Transverse colon (tissue), 4 donors: ENCODE measurements around the gene TMEM72. TPM values are rescaled to one million over a fixed set of nuclear protein-coding genes. Genes with fewer than 3 reads are reported as not detected.
A peak's percentile ranks its signal among the peaks of the same experiment; 100 is the strongest.

ENCODE experiments used
- DNase-seq: peaks from one replicate; pipeline ENCODE4 v3.0.0-alpha.2; 2019
- H3K27ac ChIP-seq, 4 donors: fragments of 200-600 bp; sonication (generic); 2 replicates each; pipeline ENCODE4 v1.5.1; 2016 to 2018; ENCODE audit warnings: inconsistent platforms in 4 of 4
- H3K27me3 ChIP-seq: fragments of 200-600 bp; sonication (generic); 2 replicates; pipeline ENCODE4 v1.5.1; 2017; ENCODE audit warnings: inconsistent platforms
- H3K36me3 ChIP-seq, 4 donors: fragments of 200-600 bp; sonication (generic); 2 replicates each; pipeline ENCODE4 v1.5.1; 2017 to 2019; ENCODE audit warnings: inconsistent platforms in 4 of 4
- H3K4me1 ChIP-seq, 4 donors: fragments of 200-600 bp; sonication (generic); 2 replicates each; pipeline ENCODE4 v1.5.1; 2017 to 2020; ENCODE audit warnings: inconsistent platforms in 4 of 4
- H3K4me3 ChIP-seq, 4 donors: fragments of 200-600 bp; sonication (generic); 1 replicate in 1 of 4; 2 replicates in 3 of 4; pipeline versions ENCODE4 v1.5.1 to v1.6.1; 2017 to 2019; ENCODE audit warnings: inconsistent platforms in 4 of 4
- H3K9me3 ChIP-seq, 2 donors: fragments of 200-600 bp; sonication (generic); 2 replicates each; pipeline ENCODE4 v1.5.1; 2017 to 2019; ENCODE audit warnings: inconsistent platforms in 2 of 2
- CTCF ChIP-seq, 5 experiments: fragments of 200-600 bp in 3 of 5; fragments of 450-650 bp in 2 of 5; sonication (generic) in 3 of 5; IDR thresholded peaks; 1 replicate in 2 of 5; 2 replicates in 3 of 5; pipeline ENCODE4 v1.5.1; 2016 to 2017; ENCODE audit warnings: antibody characterized with exemption in 5 of 5, inconsistent platforms in 3 of 5, mild to moderate bottlenecking in 2 of 5, moderate library complexity in 1 of 5
- EP300 ChIP-seq: sonication (generic); formaldehyde crosslinking; IDR thresholded peaks from one replicate; pipeline ENCODE4 v1.6.1; 2017; ENCODE audit warnings: antibody characterized with exemption, low read depth
- POLR2A ChIP-seq: fragments of 450-650 bp; IDR thresholded peaks from one replicate; pipeline ENCODE4 v1.6.1; 2016; ENCODE audit warnings: antibody characterized with exemption, mild to moderate bottlenecking, moderate library complexity
- POLR2AphosphoS5 ChIP-seq, 3 donors: sonication (generic); formaldehyde crosslinking; IDR thresholded peaks; one replicate each; pipeline ENCODE4 v1.6.1; 2016; ENCODE audit warnings: antibody characterized with exemption in 3 of 3
- whole genome bisulfite sequencing, 2 donors: methylation state at CpG; one replicate each; pipeline ENCODE4 v1.1.5; 2018; ENCODE audit warnings: low coverage in 1 of 2; 5-methylcytosine and 5-hydroxymethylcytosine counted together
- in situ Hi-C, 4 donors: fragments of 200-750 bp; cut with MboI; loops; one replicate each; pipeline versions ENCODE4 v1.15.0 to v1.15.1; 2017; ENCODE audit warnings: low sequenced_read_pairs in 3 of 4, low pct_ligation_motif_present in 1 of 4, low pct_unique_long_range_greater_than_20kb in 1 of 4
- intact Hi-C: fragments of 100-400 bp; cut with DNase I; formaldehyde crosslinking; loops from one replicate; pipeline ENCODE4 v1.15.1; 2023; ENCODE audit warnings: low total_unique reads
- total RNA-seq, 4 donors: library from RNA; depleted of rRNA; stranded (reverse); fragments of >200 nt; gene quantifications; one replicate each; pipeline ENCODE4 v1.1.0, GENCODE V29; 2016

TMEM72 gene
- total RNA-seq, 4 donors from 2014 or later, result 9.5 to 49.4 (median 16.5) TPM

DNA sequence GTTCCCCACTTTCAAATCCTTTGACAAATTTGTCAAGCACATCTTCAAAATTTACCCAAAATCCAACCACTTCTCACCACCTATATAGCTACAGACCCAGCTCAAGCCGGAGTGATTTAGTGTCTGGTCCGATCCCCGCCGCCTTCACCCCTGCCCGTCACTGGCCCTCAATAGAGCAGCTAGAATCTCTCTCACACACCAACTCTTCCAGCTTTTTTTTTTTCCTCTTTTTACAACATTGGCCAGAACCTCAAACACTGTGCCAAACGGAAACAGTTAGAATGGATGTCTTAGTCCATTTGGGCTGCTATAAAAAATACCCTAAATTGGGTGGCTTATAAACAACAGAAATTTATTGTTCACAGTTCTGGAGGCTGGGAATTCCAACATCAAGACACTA lies 41.1 kb upstream of the TMEM72 start:
- no peak for DNase-seq
- peaks cover 10% of the 10 kb centered on the region for H3K27me3 ChIP-seq
- in situ Hi-C loops, result loop anchor here in 3 of 4 donors (25.0 kb wide), 3 partner anchors 483 to 833 kb away; partner anchors contain the start of gene CXCL12 (in 3 of the 3)
- intact Hi-C loops, result no loop called here
- 76 to 85% methylated on average over 6 of the region's 6 CpGs for WGBS, 2 donors
- peaks cover 0 to 7% (median 3%) of the 10 kb centered on the region in 4 donors for H3K4me1 ChIP-seq
- no peaks in the 10 kb centered on the region for H3K36me3 ChIP-seq
- no peak for TF ChIP-seq POLR2AphosphoS5 (IDR thresholded peaks at IDR 0.05)
- TF ChIP-seq EP300, result no peak
- TF ChIP-seq CTCF (IDR thresholded peaks at IDR 0.05), result no peak
- no peak overlapping the region for H3K4me3 ChIP-seq
- no peak overlapping the region for H3K27ac ChIP-seq
- no peaks in the 10 kb centered on the region for H3K9me3 ChIP-seq

DNA sequence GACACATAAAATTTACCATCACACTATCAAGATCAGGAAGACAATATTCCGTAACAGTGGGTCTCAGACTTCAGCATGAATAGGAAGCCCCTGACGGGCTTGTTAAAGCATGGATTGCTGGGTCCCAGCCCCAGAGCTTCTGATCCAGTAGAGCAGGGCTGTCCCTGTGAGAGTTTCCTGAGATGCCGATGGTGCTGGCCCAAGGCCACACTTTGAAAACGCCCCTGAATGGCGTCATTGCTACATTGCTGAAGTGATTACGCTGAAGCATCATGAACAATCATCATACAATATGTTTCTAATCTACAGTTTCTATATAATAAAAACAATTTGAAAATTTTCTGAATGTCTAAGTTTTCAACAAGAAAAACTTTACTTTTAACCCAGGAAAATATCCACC lies 38.0 kb upstream of the TMEM72 start:
- Histone ChIP-seq H3K36me3 (no peaks in the 10 kb centered on the region), H3K27ac (no peak overlapping the region), H3K9me3 (no peaks in the 10 kb centered on the region), H3K27me3 (no peaks in the 10 kb centered on the region), H3K4me3 (no peak overlapping the region), H3K4me1 (no peaks in the 10 kb centered on the region)
- TF ChIP-seq POLR2AphosphoS5 (IDR thresholded peaks at IDR 0.05) (no peak), POLR2A (no peak), CTCF (IDR thresholded peaks at IDR 0.05) (no peak), EP300 (no peak)
- intact Hi-C loops (no loop called here), in situ Hi-C loops (loop anchor here in 3 of 4 donors (25.0 kb wide), 3 partner anchors 486 to 836 kb away; partner anchors contain the start of gene CXCL12 (in 3 of the 3))
- WGBS, 2 donors, result 77 to 83% methylated on average over 4 to 6 of the region's 6 CpGs
- no peak for DNase-seq

GRCh38 chr10:44874166-44874565 lies 37.0 kb upstream of the TMEM72 start:
- in situ Hi-C loops, result loop anchor here in 3 of 4 donors (25.0 kb wide), 3 partner anchors 487 to 837 kb away; partner anchors contain the start of gene CXCL12 (in 3 of the 3)
- Histone ChIP-seq H3K4me1 (peaks cover 3 to 10% (median 7%) of the 10 kb centered on the region in 4 donors), H3K36me3 (no peaks in the 10 kb centered on the region), H3K4me3 (no peak overlapping the region), H3K27me3 (no peaks in the 10 kb centered on the region), H3K9me3 (no peaks in the 10 kb centered on the region), H3K27ac (no peak overlapping the region)
- intact Hi-C loops, result no loop called here
- 42% methylated on average over 1 of the region's 1 CpG; no CpG with 5 or more reads in 1 of the 2 donors for WGBS, 2 donors
- DNase-seq, result no peak
- TF ChIP-seq CTCF (IDR thresholded peaks at IDR 0.05), result no peak
- no peak for TF ChIP-seq POLR2AphosphoS5 (IDR thresholded peaks at IDR 0.05)
- no peak for TF ChIP-seq POLR2A
- TF ChIP-seq EP300, result no peak

- 16% methylated on average over 29 of the region's 29 CpGs; no CpG with 5 or more reads in 1 of the 2 donors for WGBS, 2 donors
- H3K27me3 ChIP-seq, result no peaks in the 10 kb centered on the region
- H3K27ac ChIP-seq, result peak overlapping the region; percentile 50 to 83 (median 56)
- in situ Hi-C loops, result no loop called here
- no peaks in the 10 kb centered on the region for H3K9me3 ChIP-seq
- intact Hi-C loops, result no loop called here
- H3K36me3 ChIP-seq, result no peaks in the 10 kb centered on the region
- H3K4me1 ChIP-seq, result peaks cover 3 to 15% (median 12%) of the 10 kb centered on the region in 4 donors
- TF ChIP-seq EP300 (no peak), POLR2A (no peak), CTCF (IDR thresholded peaks at IDR 0.05) (peak in 1 of 5 experiments; percentile 5), POLR2AphosphoS5 (IDR thresholded peaks at IDR 0.05) (peak in 1 of 3 donors; percentile 2)
- peak; percentile 86 for DNase-seq
- H3K4me3 ChIP-seq, result peak overlapping the region; percentile 11 to 47 (median 21)
These were observed 32.2 kb upstream of the TMEM72 start for GRCh38 chr10:44878706-44879530.
